Nephron progenitor cell (in vitro differentiated cells): Measurements from ENCODE around the gene MAP7.

Source experiments
- DNase-seq: peaks from one replicate; pipeline ENCODE4 v3.0.0; 2021
- H3K27ac Mint-ChIP-seq: 2 replicates; pipeline ENCODE4 v1.8.0; 2021; ENCODE audit warnings: mild to moderate bottlenecking, moderate library complexity, mixed read lengths
- H3K27me3 Mint-ChIP-seq: 2 replicates; pipeline ENCODE4 v1.8.0; 2021; ENCODE audit warnings: mild to moderate bottlenecking, low read depth, mixed read lengths; ENCODE audit not compliant: poor library complexity
- H3K36me3 Mint-ChIP-seq: 2 replicates; pipeline ENCODE4 v1.8.0; 2021; ENCODE audit warnings: low read depth, mixed read lengths
- H3K4me1 Mint-ChIP-seq: 2 replicates; pipeline ENCODE4 v1.8.0; 2021; ENCODE audit warnings: mixed read lengths
- H3K4me3 Mint-ChIP-seq: 2 replicates; pipeline ENCODE4 v1.8.0; 2021; ENCODE audit warnings: mild to moderate bottlenecking, moderate library complexity, mixed read lengths
- H3K9me3 Mint-ChIP-seq: 2 replicates; pipeline ENCODE4 v1.8.0; 2021; ENCODE audit warnings: mild to moderate bottlenecking, moderate library complexity, mixed read lengths
- TF ChIP-seq, protein P1 (sequence below): fragments of 200-600 bp; sonication (generic); IDR thresholded peaks from 2 replicates; pipeline ENCODE4 v1.5.0; 2021; ENCODE audit warnings: antibody characterized with exemption

The MAP7 gene

DNA sequence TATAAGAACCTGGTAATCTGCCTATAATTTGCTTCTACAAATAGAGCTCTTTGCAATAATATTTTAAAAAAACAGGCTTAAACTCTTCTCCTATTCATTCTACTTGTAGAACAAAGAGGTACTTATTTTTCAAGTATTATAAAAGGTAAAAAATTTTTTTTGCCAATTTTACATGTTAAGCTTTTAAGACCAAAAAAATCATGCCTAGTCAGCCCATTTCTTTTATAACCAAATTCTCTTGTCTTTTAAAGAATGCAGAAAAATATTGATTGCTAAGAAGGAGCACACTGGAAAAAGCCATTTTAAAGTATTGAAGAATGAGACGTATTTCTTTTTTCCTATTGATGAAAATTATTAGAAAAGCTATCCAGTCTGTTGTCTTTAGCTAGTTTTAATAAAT, 206.5 kb downstream of the MAP7 start:
- no peaks in the 10 kb centered on the region for H3K27me3 Mint-ChIP-seq
- peak overlapping the region; percentile 62 for H3K27ac Mint-ChIP-seq
- no peaks in the 10 kb centered on the region for H3K9me3 Mint-ChIP-seq
- no peak overlapping the region for H3K4me3 Mint-ChIP-seq
- H3K36me3 Mint-ChIP-seq = no peaks in the 10 kb centered on the region
- TF ChIP-seq, protein P1, sequence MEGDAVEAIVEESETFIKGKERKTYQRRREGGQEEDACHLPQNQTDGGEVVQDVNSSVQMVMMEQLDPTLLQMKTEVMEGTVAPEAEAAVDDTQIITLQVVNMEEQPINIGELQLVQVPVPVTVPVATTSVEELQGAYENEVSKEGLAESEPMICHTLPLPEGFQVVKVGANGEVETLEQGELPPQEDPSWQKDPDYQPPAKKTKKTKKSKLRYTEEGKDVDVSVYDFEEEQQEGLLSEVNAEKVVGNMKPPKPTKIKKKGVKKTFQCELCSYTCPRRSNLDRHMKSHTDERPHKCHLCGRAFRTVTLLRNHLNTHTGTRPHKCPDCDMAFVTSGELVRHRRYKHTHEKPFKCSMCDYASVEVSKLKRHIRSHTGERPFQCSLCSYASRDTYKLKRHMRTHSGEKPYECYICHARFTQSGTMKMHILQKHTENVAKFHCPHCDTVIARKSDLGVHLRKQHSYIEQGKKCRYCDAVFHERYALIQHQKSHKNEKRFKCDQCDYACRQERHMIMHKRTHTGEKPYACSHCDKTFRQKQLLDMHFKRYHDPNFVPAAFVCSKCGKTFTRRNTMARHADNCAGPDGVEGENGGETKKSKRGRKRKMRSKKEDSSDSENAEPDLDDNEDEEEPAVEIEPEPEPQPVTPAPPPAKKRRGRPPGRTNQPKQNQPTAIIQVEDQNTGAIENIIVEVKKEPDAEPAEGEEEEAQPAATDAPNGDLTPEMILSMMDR = no peak
- H3K4me1 Mint-ChIP-seq = peaks cover 22% of the 10 kb centered on the region
- DNase-seq = no peak

DNA sequence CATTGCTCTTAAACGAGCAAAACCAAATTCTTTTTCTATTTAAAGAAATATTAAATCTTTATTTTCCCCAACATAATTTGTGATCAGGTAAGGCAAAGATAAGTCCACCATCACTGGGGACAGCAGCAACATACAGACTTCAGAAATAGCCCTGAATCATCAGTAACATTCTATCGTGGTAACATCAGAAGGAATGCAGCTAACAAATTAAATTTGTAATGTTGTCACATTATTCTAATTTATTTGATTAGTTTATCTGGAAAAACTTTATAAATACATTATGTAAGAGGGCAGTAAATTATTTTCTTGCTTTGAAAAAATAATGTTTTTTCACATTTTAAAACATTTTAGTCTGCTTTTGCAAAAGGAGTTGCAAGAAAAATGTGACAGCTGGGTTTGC, 206.9 kb downstream of the MAP7 start:
- DNase-seq = no peak
- H3K4me3 Mint-ChIP-seq = no peak overlapping the region
- no peaks in the 10 kb centered on the region for H3K27me3 Mint-ChIP-seq
- H3K27ac Mint-ChIP-seq = no peak overlapping the region
- TF ChIP-seq, protein P1 = no peak
- H3K36me3 Mint-ChIP-seq = no peaks in the 10 kb centered on the region
- H3K9me3 Mint-ChIP-seq = no peaks in the 10 kb centered on the region
- H3K4me1 Mint-ChIP-seq = peaks cover 22% of the 10 kb centered on the region

DNA sequence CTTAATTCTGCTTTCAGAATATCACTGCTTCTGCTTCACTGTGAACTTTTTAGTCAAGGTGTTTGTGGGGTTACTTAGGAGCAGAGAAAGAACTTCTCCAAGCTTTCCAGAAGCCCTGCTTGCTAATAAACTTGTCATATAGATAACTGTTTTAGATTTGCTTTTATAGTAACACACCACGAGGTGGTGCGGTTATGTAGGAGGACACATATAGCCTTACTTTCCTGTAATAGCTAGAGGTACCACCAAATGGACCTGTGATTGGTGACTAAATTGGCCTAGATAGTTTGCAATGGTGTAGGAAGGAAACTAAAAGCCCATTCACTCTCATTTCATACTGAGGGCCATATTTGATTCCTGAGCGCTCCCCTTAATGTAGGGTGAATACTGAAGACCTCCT, 208.3 kb downstream of the MAP7 start:
- TF ChIP-seq, protein P1 = no peak
- Mint-ChIP-seq H3K4me1 (peaks cover 22% of the 10 kb centered on the region), H3K36me3 (no peaks in the 10 kb centered on the region), H3K9me3 (no peaks in the 10 kb centered on the region), H3K27ac (no peak overlapping the region), H3K4me3 (no peak overlapping the region), H3K27me3 (peaks cover 5% of the 10 kb centered on the region)
- no peak for DNase-seq

DNA sequence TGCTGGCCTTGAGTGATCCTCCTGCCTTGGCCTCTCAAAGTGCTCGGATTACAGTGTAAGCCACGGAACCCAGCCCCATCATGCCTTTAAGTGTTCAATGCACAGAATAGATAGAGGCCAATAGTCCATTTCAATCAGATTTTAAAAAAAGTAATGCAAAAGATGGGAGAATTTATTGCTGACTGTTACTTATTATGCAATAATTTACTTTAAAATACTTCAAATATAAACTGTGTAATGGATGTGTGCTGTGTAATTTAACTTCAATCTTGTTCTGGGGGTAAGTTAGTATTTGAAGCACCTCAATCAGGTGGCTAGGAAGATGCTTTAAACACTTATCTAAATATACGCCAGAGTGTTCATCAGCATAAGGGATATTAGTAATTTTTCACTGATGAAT, 208.9 kb downstream of the MAP7 start:
- no peaks in the 10 kb centered on the region for H3K36me3 Mint-ChIP-seq
- no peak for DNase-seq
- peaks cover 5% of the 10 kb centered on the region for H3K27me3 Mint-ChIP-seq
- H3K4me3 Mint-ChIP-seq = no peak overlapping the region
- no peak overlapping the region for H3K27ac Mint-ChIP-seq
- peaks cover 22% of the 10 kb centered on the region for H3K4me1 Mint-ChIP-seq
- H3K9me3 Mint-ChIP-seq = no peaks in the 10 kb centered on the region
- TF ChIP-seq, protein P1 = no peak

DNA sequence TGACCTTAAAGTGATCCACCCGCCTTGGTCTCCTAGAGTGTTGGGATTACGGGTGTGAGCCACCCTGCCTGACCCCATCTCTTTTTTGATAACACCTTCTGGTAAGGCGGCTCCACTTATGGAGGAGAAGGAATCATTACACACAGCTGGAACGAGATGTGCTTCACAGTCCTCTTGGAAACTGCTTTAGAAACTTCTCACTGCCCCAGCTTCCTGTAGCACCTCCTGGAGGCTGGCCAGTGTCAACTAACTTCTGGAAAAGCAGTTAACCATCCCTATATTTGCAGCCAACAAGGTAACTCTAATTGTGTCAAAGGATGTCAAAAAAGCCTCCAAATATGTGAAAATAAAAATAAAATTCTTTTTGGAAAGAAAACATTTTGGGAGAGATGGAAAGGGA, 211.7 kb downstream of the MAP7 start:
- no peak overlapping the region for H3K27ac Mint-ChIP-seq
- H3K4me1 Mint-ChIP-seq = peaks cover 12% of the 10 kb centered on the region
- H3K9me3 Mint-ChIP-seq = no peaks in the 10 kb centered on the region
- no peak for DNase-seq
- peaks cover 10% of the 10 kb centered on the region for H3K27me3 Mint-ChIP-seq
- TF ChIP-seq, protein P1 = no peak
- no peak overlapping the region for H3K4me3 Mint-ChIP-seq
- no peaks in the 10 kb centered on the region for H3K36me3 Mint-ChIP-seq

DNA sequence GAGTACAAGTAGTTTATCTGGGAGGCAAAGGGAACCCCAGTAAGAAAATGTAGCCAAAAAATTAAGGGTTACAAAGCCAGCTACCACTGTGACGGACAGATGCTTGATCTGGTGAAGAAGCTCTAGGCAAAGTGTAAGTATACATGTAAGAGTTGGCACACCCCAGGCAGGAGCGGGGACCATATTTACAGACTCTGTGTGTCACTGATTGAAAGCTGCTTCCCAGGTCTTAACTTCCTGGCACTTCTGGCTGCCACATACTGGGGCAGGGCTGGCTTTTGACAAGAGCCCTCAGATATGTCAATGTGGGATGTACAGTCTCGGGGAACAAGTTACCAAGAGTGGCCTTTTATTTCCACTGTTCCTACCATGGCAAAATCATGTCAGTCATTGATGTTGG, 212.6 kb downstream of the MAP7 start:
- no peak overlapping the region for H3K4me3 Mint-ChIP-seq

More for the DNA sequence above, 212.6 kb downstream of the MAP7 start:
- no peak for DNase-seq
- Mint-ChIP-seq H3K9me3 (no peaks in the 10 kb centered on the region), H3K36me3 (no peaks in the 10 kb centered on the region), H3K27me3 (peaks cover 10% of the 10 kb centered on the region), H3K4me1 (peaks cover 12% of the 10 kb centered on the region), H3K27ac (no peak overlapping the region)
- TF ChIP-seq, protein P1 = no peak
